ENCODE measurements around the gene MSMP. TPM values are rescaled to one million over a fixed set of nuclear protein-coding genes. Genes with fewer than 3 reads are reported as not detected.

The MSMP gene
- total RNA-seq, 4 donors from 2014 or later = not detected

DNA sequence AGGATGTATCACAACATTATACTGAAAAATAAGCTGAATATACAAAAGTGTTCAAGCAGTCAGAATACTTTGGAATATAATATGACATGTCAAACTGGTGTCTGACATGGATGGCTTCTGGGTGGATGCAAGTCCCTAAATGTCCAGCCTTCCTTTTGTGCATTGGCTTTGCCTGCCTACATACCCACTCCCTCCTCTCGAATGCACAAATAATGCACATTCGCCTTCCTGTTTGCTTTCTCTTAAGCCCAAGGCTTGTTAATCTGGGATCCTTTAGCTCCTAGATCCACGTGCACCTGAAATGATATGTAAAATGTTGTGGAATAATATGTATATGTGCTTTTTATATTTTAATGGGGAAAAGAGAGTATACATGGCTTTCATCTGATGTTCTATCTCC lies 24.4 kb upstream of the MSMP start:
- no peaks in the 10 kb centered on the region for H3K4me1 ChIP-seq
- H3K27ac ChIP-seq = no peak overlapping the region
- no peaks in the 10 kb centered on the region for H3K9me3 ChIP-seq
- DNase-seq = no peak
- H3K27me3 ChIP-seq = no peaks in the 10 kb centered on the region
- no peaks in the 10 kb centered on the region for H3K36me3 ChIP-seq
- no peak overlapping the region for H3K4me3 ChIP-seq
- TF ChIP-seq, protein P1, sequence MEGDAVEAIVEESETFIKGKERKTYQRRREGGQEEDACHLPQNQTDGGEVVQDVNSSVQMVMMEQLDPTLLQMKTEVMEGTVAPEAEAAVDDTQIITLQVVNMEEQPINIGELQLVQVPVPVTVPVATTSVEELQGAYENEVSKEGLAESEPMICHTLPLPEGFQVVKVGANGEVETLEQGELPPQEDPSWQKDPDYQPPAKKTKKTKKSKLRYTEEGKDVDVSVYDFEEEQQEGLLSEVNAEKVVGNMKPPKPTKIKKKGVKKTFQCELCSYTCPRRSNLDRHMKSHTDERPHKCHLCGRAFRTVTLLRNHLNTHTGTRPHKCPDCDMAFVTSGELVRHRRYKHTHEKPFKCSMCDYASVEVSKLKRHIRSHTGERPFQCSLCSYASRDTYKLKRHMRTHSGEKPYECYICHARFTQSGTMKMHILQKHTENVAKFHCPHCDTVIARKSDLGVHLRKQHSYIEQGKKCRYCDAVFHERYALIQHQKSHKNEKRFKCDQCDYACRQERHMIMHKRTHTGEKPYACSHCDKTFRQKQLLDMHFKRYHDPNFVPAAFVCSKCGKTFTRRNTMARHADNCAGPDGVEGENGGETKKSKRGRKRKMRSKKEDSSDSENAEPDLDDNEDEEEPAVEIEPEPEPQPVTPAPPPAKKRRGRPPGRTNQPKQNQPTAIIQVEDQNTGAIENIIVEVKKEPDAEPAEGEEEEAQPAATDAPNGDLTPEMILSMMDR (IDR thresholded peaks at IDR 0.05) = no peak
- TF ChIP-seq POLR2A (IDR thresholded peaks at IDR 0.05) = no peak

GRCh38 chr9:35776018-35776417 lies 21.9 kb upstream of the MSMP start:
- peaks cover 0 to 21% (median under 1%) of the 10 kb centered on the region in 4 donors for H3K4me1 ChIP-seq

DNA sequence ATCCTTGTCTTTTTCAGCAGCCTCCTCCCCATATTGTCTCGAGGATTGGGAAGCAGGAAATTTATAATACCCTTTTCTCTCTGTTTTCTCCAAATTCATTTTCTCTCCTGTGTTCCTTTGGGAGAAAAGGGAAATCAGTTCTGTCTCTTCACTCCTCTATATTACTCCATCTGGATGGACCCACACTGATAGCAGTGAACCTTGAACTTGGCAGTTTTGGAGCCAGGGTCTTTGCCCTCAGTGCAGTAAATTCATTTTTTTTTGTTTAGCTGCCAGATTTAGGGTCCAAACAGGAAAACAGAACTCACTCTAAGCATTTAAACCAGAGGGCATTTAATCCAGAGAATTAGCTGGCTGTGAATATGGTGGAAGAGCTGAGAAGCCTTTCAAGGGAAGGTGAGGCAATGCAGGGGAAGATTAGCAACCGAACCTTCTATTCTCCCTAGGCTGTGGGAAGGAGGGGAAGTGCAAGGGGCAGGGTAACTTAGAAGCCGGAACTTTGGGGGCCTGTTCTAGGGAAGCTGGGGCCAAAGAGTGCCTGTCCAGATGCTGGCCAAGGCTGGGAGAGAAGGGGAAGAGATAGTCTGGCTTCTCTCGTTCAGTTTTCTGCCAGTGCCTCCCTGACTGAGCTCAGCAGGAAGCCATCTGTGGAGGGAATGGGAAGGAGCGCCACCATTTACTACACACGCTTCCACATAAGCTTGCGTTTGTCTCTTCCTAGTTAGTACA lies 21.0 kb upstream of the MSMP start:
- H3K27me3 ChIP-seq = no peaks in the 10 kb centered on the region
- DNase-seq = no peak
- no peak for TF ChIP-seq POLR2A (IDR thresholded peaks at IDR 0.05)
- TF ChIP-seq, protein P1 (IDR thresholded peaks at IDR 0.05) = no peak
- peak overlapping the region in 1 of 4 donors; percentile 10 for H3K27ac ChIP-seq
- H3K36me3 ChIP-seq = no peaks in the 10 kb centered on the region
- no peak overlapping the region for H3K4me3 ChIP-seq
- H3K4me1 ChIP-seq = peaks cover 0 to 31% (median 5%) of the 10 kb centered on the region in 4 donors
- no peaks in the 10 kb centered on the region for H3K9me3 ChIP-seq

More at GRCh38 chr9:35776018-35776417, 21.9 kb upstream of the MSMP start:
- H3K27me3 ChIP-seq = no peaks in the 10 kb centered on the region
- H3K4me3 ChIP-seq = no peak overlapping the region
- no peak for TF ChIP-seq POLR2A (IDR thresholded peaks at IDR 0.05)
- TF ChIP-seq, protein P1 (IDR thresholded peaks at IDR 0.05) = no peak
- H3K9me3 ChIP-seq = no peaks in the 10 kb centered on the region
- no peaks in the 10 kb centered on the region for H3K36me3 ChIP-seq
- no peak overlapping the region for H3K27ac ChIP-seq
- no peak for DNase-seq

- TF ChIP-seq, protein P1 (IDR thresholded peaks at IDR 0.05) = no peak
- TF ChIP-seq POLR2A (IDR thresholded peaks at IDR 0.05) = no peak
- H3K4me3 ChIP-seq = no peak overlapping the region
- no peaks in the 10 kb centered on the region for H3K36me3 ChIP-seq
- H3K27ac ChIP-seq = peak overlapping the region in 3 of 4 donors; percentile 38 to 82 (median 70)
- peaks cover 0 to 33% (median 5%) of the 10 kb centered on the region in 4 donors for H3K4me1 ChIP-seq
- DNase-seq = peak in 1 of 3 donors; percentile 71
- H3K9me3 ChIP-seq = no peaks in the 10 kb centered on the region
- no peaks in the 10 kb centered on the region for H3K27me3 ChIP-seq
Measured at GRCh38 chr9:35771943-35772342, 17.9 kb upstream of the MSMP start.

DNA sequence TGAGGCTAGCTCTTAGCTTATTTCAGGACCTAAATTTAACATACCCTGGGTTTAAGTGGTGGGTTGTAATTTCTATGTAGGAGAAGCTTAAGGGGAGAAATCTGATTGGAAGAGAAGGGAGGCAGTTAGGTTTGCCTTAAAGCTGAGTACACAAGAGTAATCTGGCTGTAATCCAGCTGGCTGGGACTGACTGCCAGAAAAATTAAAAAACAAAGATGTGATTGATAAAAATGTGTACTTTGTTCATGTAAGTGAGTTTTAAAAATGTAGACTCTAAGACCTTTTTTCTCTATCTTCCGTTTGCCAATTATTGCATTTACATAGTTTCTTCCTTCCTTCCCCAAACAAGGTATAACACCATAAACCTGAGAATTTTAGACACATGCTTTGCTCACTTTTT lies 17.5 kb upstream of the MSMP start:
- Histone ChIP-seq H3K36me3 (no peaks in the 10 kb centered on the region), H3K4me1 (peaks cover 0 to 33% (median 5%) of the 10 kb centered on the region in 4 donors), H3K9me3 (no peaks in the 10 kb centered on the region), H3K27me3 (no peaks in the 10 kb centered on the region), H3K27ac (peak overlapping the region in 3 of 4 donors; percentile 38 to 82 (median 70)), H3K4me3 (no peak overlapping the region)
- TF ChIP-seq, protein P1 (IDR thresholded peaks at IDR 0.05) = no peak
- no peak for TF ChIP-seq POLR2A (IDR thresholded peaks at IDR 0.05)
- DNase-seq = no peak

All from Peyer's patch (tissue), 4 donors.